Breast epithelium (tissue), 3 donors: Measurements from ENCODE around the gene PTPRN2.

ENCODE experiments used
- CTCF ChIP-seq, 3 donors: fragments of 450-650 bp; IDR thresholded peaks; one replicate each; pipeline ENCODE4 v1.5.1; 2016 to 2017; ENCODE audit warnings: antibody characterized with exemption in 3 of 3, mild to moderate bottlenecking in 3 of 3, moderate library complexity in 3 of 3
- POLR2A ChIP-seq: fragments of 450-650 bp; IDR thresholded peaks from one replicate; pipeline ENCODE4 v1.6.1; 2016; ENCODE audit warnings: antibody characterized with exemption, mild to moderate bottlenecking, moderate library complexity

GRCh38 chr7:158051776-158052175 is 535.8 kb downstream of the PTPRN2 start:
- TF ChIP-seq CTCF (IDR thresholded peaks at IDR 0.05) (no peak), POLR2A (no peak)
